ENCODE results near the gene ACOX2.

The ACOX2 gene

GRCh38 chr3:58471025-58471887 lies 65.7 kb downstream of the ACOX2 start:
- DNase-seq = peak; percentile 91

DNA sequence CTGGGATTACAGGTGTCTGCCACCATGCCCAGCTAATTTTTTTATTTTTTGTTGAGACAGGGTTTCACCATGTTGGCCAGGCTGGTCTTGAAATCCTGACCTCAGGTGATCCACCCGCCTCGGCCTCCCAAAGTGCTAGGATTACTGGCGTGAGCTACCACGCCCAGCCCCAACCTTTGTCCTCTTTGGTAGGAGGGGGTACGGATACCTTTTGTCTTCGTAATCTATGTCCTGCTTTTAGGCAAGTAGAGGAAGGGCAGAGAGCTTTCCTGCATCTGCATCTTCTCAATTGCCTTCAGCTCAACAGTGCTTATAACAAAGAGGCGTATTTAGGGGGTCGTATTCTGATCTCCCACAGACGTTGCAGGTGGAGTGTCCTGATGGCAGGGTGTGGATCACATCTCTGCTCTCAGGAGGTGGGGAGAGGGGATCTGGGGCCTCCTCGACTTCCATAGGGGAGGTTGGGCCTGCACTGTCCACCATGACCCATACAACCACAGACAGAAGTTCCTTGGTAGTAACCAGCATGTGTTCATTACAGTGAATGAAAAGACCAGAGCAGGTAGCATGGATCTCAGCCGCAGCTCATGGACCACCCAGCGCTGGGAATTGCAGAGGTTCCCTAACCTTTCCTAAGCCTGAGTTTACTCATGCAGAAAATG lies 66.5 kb downstream of the ACOX2 start:
- no peak for DNase-seq

DNA sequence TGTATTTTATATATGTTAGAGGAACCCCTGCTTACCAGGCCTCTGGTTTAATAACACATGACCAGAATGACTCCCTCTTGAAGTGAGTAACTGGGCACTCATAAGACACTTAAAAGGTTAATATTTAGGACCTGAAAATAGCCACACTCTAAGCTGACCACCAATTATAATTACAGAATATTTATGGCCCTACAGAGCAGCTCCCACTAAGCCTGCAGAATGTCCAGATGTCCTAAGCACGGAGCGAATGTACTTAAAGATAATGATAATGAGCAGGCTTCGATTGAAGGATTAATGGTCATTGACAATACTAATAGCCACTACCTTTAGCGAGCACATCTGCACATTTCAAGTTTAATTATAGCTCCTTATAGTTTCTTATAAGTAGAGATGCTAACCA lies 67.9 kb downstream of the ACOX2 start:
- no peak for DNase-seq

DNA sequence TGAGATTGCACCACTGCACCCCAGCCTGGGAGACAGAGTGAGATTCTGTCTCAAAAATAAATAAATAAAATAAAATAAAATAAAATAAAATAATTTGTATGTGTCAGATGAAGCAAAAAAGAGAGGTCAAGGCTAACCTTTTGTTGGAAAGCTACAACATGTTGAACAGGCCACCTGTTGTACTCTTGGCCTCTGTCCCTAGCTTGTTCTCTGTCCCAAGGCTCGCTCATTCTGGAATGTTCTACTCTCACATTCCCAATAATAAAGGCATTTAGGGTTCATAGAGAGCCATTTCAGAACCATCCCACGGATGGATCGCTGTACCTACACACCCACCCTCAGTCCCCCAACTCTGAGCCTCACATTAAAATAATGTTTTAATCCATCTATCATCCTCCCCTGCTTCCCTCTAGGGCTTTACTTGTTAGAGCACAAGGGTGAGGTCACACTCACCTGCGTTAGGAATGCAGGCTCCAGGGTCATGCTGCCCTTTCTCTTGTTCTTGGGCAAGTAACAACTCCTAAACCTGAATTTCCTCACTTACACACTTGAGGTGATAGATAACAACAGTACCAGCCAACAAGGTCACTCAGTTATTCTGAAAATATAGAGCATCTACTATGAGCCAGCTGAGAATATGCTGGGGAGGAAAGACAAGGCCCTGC lies 70.0 kb downstream of the ACOX2 start:
- no peak for DNase-seq

- no peak for DNase-seq
These were observed 72.1 kb downstream of the ACOX2 start for GRCh38 chr3:58464866-58465265.

DNA sequence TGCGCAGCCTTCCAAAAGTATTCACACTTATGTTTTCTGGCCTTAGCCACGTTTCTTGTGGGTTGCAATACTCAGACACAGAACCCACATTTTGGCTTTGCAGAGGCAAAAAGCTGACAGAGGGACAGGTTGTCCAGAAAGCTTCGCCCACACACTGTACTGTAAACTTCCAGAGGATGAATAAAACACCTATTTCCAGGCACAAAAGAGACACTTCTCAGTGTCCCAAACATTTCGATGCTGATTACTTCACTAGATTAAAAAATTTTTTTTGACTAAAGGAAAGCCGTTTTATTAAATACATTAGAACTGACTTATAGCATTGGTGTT lies 73.1 kb downstream of the ACOX2 start:
- DNase-seq = no peak

GRCh38 chr3:58463181-58463941 lies 73.6 kb downstream of the ACOX2 start:
- DNase-seq = peak; percentile 94

- DNase-seq = no peak
These were observed 74.2 kb downstream of the ACOX2 start for GRCh38 chr3:58462829-58463180.

DNA sequence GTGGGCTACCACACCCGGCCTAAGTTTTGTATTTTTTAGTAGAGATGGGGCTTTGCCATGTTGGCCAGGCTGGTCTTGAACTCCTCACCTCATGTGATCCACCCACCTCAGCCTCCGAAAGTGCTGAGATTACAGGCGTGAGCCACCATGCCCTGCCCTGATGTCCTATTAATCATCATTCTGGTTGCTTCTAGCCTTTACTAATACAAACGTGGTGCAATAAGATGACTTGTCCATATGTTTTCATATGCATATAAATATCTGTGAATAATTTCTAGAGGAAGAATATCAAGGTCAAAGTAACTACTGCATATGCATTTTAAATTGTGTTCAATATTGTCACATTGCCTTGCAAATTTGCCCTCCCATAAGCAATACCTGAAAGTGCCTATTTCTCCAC lies 77.8 kb downstream of the ACOX2 start:
- DNase-seq = peak; percentile 18

Measured in HCEC 1CT (cell line).